Activated B cell treated with CpG ODN at 0.5 μM for 24 hours (primary cell): ENCODE data around the gene CNTN4. TPM values are rescaled to one million over a fixed set of nuclear protein-coding genes. Genes with fewer than 3 reads are reported as not detected.

Source experiments
- ATAC-seq: fragments of 200-7000 bp; cut with Tn5 transposase; one replicate; pipeline ENCODE4 v1.10.0; 2021; ENCODE audit warnings: low read depth, mild to moderate bottlenecking, moderate library complexity
- CTCF ChIA-PET: fragments of 350-600 bp; sonication (Branson Sonifier 250); formaldehyde crosslinking; loops from one replicate; lab custom pipeline; 2021; ENCODE audit warnings: antibody characterized with exemption; lab: Charles Lee
- POLR2A ChIA-PET: fragments of 350-600 bp; sonication (Branson Sonifier 250); formaldehyde crosslinking; loops from one replicate; lab custom pipeline; 2021; ENCODE audit warnings: antibody characterized with exemption; lab: Charles Lee
- DNase-seq: peaks from one replicate; pipeline ENCODE4 v3.0.0; 2022
- H3K27ac Mint-ChIP-seq: one replicate; pipeline ENCODE4 v1.8.0; 2020; ENCODE audit warnings: mixed read lengths
- H3K27me3 Mint-ChIP-seq: one replicate; pipeline ENCODE4 v1.8.0; 2021; ENCODE audit warnings: mixed read lengths
- H3K36me3 Mint-ChIP-seq: one replicate; pipeline ENCODE4 v1.8.0; 2021; ENCODE audit warnings: low read depth, mixed read lengths
- H3K4me1 Mint-ChIP-seq: one replicate; pipeline ENCODE4 v1.8.0; 2021; ENCODE audit warnings: mixed read lengths
- H3K4me3 Mint-ChIP-seq: one replicate; pipeline ENCODE4 v1.8.0; 2020; ENCODE audit warnings: mild to moderate bottlenecking, mixed read lengths
- H3K9me3 Mint-ChIP-seq: one replicate; pipeline ENCODE4 v1.8.0; 2020; ENCODE audit warnings: mixed read lengths
- intact Hi-C: fragments of 100-400 bp; cut with micrococcal nuclease; formaldehyde crosslinking; loops from one replicate; pipeline ENCODE4 v1.15.1; 2024
- total RNA-seq: library from RNA; stranded (reverse); gene quantifications from 2 replicates; pipeline ENCODE4 v1.2.3, GENCODE V29; 2022
- TF ChIP-seq, protein P1 (sequence below): fragments of 200-600 bp; IDR thresholded peaks from one replicate; pipeline ENCODE4 v1.8.0; 2022; ENCODE audit warnings: antibody characterized with exemption, mild to moderate bottlenecking

CNTN4 gene
- total RNA-seq, 1 donor from 2014 or later = not detected

DNA sequence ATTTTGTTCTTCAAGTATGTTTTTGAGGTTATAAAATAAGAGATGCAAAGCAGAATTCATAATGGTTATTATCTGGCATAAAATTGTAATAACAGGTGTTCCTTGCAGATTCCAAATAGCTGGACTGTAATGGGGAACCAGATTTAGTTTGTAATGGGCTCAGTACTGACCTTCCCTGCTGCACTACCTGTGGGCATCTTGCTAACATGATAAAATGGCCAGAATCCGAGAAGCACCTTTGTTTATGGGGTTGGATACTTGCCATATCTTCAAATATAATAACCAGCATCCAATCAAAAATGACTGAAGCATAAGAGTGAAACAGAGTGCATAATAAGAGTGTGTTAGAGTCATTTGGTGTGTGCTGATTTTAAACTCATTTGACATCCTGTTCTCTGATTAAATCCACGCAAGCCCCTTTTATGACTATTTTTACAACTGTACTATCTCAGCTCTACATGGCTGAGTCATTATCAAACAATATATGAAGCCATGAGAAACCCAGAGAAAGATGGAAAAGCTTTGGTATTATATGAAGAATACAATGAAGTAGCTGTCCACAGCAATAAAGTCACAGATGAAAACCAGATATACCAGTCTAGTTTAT is 292.4 kb downstream of the CNTN4 start:
- DNase-seq (no peak), ATAC-seq (no peak)
- intact Hi-C loops = no loop called here
- ChIA-PET CTCF (no interaction called here), POLR2A (no interaction called here)
- H3K27ac Mint-ChIP-seq = no peak overlapping the region
- H3K36me3 Mint-ChIP-seq = no peaks in the 10 kb centered on the region
- H3K4me3 Mint-ChIP-seq = no peak overlapping the region
- H3K9me3 Mint-ChIP-seq = peaks cover 3% of the 10 kb centered on the region
- no peaks in the 10 kb centered on the region for H3K27me3 Mint-ChIP-seq
- H3K4me1 Mint-ChIP-seq = no peaks in the 10 kb centered on the region
- TF ChIP-seq, protein P1, sequence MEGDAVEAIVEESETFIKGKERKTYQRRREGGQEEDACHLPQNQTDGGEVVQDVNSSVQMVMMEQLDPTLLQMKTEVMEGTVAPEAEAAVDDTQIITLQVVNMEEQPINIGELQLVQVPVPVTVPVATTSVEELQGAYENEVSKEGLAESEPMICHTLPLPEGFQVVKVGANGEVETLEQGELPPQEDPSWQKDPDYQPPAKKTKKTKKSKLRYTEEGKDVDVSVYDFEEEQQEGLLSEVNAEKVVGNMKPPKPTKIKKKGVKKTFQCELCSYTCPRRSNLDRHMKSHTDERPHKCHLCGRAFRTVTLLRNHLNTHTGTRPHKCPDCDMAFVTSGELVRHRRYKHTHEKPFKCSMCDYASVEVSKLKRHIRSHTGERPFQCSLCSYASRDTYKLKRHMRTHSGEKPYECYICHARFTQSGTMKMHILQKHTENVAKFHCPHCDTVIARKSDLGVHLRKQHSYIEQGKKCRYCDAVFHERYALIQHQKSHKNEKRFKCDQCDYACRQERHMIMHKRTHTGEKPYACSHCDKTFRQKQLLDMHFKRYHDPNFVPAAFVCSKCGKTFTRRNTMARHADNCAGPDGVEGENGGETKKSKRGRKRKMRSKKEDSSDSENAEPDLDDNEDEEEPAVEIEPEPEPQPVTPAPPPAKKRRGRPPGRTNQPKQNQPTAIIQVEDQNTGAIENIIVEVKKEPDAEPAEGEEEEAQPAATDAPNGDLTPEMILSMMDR = no peak

DNA sequence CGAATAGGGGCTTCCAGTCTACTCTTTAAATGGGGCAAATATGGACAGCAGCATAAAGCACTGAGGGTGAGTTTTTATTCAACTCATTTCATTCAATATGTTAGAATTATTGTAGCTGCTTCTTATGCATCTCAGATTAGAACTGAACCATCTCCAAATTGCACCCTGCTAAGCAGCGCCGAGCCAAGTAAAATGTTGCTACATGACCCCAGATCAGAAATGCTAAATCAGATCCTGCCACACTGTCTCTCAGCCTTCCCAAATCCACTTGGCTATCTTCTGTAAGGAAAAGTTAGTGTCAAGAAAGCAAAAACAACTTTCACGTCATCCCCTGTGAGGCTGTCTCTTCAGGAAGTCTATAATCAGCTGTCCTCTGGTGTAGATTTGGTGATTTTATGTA is 293.2 kb downstream of the CNTN4 start:
- TF ChIP-seq, protein P1 = no peak
- ATAC-seq = no peak

DNA sequence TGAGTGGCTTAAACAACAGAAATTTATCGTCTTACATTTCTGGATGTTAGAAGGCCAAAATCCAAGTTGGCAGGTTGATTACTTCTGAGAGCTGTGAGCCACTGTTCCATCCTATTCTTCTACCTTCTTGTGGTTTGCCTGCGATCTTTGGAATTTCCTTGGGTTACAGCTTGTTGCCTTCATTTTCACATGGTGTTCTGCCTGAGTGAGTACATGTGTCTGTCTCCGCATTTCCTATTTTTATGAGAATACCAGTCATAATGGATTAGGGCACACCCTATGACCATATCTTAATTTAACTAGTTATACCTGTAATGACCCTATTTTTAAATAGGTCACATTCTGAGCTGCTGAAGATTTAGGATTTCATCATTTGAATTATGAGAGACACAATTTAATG is 294.3 kb downstream of the CNTN4 start:
- CTCF ChIA-PET = no interaction called here
- no peak overlapping the region for H3K4me3 Mint-ChIP-seq
- intact Hi-C loops = no loop called here
- POLR2A ChIA-PET = no interaction called here
- TF ChIP-seq, protein P1 = no peak
- no peaks in the 10 kb centered on the region for H3K36me3 Mint-ChIP-seq
- no peak overlapping the region for H3K27ac Mint-ChIP-seq
- no peaks in the 10 kb centered on the region for H3K27me3 Mint-ChIP-seq
- ATAC-seq (no peak), DNase-seq (no peak)
- H3K4me1 Mint-ChIP-seq = no peaks in the 10 kb centered on the region
- peaks cover 3% of the 10 kb centered on the region for H3K9me3 Mint-ChIP-seq

More for the DNA sequence above, 293.2 kb downstream of the CNTN4 start:
- no peaks in the 10 kb centered on the region for H3K27me3 Mint-ChIP-seq
- H3K27ac Mint-ChIP-seq = no peak overlapping the region
- H3K4me1 Mint-ChIP-seq = no peaks in the 10 kb centered on the region
- DNase-seq = no peak
- intact Hi-C loops = no loop called here
- POLR2A ChIA-PET = no interaction called here
- H3K36me3 Mint-ChIP-seq = no peaks in the 10 kb centered on the region
- peaks cover 3% of the 10 kb centered on the region for H3K9me3 Mint-ChIP-seq
- CTCF ChIA-PET = no interaction called here
- no peak overlapping the region for H3K4me3 Mint-ChIP-seq

DNA sequence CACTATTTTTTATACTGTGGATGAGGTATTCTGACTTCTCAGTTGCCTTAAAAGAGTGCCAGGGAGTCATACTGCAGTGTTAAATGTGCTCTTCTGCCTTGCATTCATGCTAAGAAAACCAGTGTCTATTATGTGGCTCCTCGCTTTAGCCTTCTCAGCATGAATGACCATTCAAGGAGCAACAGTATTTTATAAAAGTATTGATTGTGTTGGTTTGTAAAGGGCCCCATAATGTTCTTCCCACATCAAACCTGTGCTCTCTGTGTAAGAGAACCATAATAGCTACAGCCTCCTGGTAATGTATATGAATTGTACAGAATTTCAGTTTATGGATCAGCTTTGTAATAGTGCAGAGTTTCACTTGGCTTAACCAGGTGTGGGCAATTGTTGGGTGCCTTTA is 316.4 kb downstream of the CNTN4 start:
- ChIA-PET CTCF (no interaction called here), POLR2A (no interaction called here)
- H3K27me3 Mint-ChIP-seq = no peaks in the 10 kb centered on the region
- no peak overlapping the region for H3K4me3 Mint-ChIP-seq
- TF ChIP-seq, protein P1 = no peak
- no peaks in the 10 kb centered on the region for H3K36me3 Mint-ChIP-seq
- no peak for ATAC-seq
- H3K4me1 Mint-ChIP-seq = no peaks in the 10 kb centered on the region
- no peak overlapping the region for H3K27ac Mint-ChIP-seq
- no peaks in the 10 kb centered on the region for H3K9me3 Mint-ChIP-seq
- no peak for DNase-seq
- intact Hi-C loops = no loop called here

DNA sequence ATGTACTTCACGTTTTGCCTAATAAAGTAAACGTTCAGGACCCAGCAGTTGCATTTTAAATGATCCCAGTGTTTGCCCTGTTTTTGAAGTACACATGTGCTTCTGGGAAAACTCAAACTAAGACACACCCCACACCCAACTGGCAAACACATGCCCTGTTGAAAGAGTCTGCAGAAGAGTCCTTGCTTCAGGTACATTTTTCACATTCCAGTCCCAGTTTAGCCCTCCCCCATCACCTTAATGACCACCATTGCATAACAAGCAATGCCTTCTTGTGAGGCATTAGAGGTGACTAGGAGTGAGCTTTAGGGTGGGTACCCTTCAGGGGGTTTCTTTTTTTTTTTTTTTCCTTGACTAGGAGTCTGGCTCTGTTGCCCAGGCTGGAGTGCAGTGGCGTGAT is 322.3 kb downstream of the CNTN4 start:
- TF ChIP-seq, protein P1 = no peak
- ChIA-PET POLR2A (no interaction called here), CTCF (no interaction called here)
- Mint-ChIP-seq H3K4me1 (no peaks in the 10 kb centered on the region), H3K27ac (no peak overlapping the region), H3K9me3 (peaks cover 7% of the 10 kb centered on the region), H3K27me3 (no peaks in the 10 kb centered on the region), H3K4me3 (no peak overlapping the region), H3K36me3 (no peaks in the 10 kb centered on the region)
- intact Hi-C loops = no loop called here
- no peak for ATAC-seq
- no peak for DNase-seq
